OCI-LY3 (cell line): ENCODE data around the gene CACNA2D3.

Source experiments
- EZH2phosphoT487 ChIP-seq: fragments of 200-600 bp; shearing (Covaris generic); IDR thresholded peaks from 2 replicates; pipeline ENCODE4 v1.6.1; 2018; ENCODE audit warnings: antibody characterized with exemption, mixed run types, low read depth
- TF ChIP-seq, protein P1 (sequence below): fragments of 200-600, 300-600 bp; sonication (generic); IDR thresholded peaks from 2 replicates; pipeline ENCODE4 v1.5.1; 2014; ENCODE audit warnings: antibody characterized with exemption, low read length, low read depth

GRCh38 chr3:54345847-54346375 lies 223.6 kb downstream of the CACNA2D3 start:
- TF ChIP-seq, protein P1, sequence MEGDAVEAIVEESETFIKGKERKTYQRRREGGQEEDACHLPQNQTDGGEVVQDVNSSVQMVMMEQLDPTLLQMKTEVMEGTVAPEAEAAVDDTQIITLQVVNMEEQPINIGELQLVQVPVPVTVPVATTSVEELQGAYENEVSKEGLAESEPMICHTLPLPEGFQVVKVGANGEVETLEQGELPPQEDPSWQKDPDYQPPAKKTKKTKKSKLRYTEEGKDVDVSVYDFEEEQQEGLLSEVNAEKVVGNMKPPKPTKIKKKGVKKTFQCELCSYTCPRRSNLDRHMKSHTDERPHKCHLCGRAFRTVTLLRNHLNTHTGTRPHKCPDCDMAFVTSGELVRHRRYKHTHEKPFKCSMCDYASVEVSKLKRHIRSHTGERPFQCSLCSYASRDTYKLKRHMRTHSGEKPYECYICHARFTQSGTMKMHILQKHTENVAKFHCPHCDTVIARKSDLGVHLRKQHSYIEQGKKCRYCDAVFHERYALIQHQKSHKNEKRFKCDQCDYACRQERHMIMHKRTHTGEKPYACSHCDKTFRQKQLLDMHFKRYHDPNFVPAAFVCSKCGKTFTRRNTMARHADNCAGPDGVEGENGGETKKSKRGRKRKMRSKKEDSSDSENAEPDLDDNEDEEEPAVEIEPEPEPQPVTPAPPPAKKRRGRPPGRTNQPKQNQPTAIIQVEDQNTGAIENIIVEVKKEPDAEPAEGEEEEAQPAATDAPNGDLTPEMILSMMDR: no peak
- no peak for TF ChIP-seq EZH2phosphoT487
